ENCODE data around the gene MBD1. TPM values are rescaled to one million over a fixed set of nuclear protein-coding genes. Genes with fewer than 3 reads are reported as not detected.
A peak's percentile ranks its signal among the peaks of the same experiment; 100 is the strongest.

Gene MBD1
- total and polyA plus RNA-seq, 10 of the 15 experiments (the other 5 are each of a cell fraction or from before 2014, with no cell fraction given), result 8.4 to 97.7 (median 59.9) TPM

DNA sequence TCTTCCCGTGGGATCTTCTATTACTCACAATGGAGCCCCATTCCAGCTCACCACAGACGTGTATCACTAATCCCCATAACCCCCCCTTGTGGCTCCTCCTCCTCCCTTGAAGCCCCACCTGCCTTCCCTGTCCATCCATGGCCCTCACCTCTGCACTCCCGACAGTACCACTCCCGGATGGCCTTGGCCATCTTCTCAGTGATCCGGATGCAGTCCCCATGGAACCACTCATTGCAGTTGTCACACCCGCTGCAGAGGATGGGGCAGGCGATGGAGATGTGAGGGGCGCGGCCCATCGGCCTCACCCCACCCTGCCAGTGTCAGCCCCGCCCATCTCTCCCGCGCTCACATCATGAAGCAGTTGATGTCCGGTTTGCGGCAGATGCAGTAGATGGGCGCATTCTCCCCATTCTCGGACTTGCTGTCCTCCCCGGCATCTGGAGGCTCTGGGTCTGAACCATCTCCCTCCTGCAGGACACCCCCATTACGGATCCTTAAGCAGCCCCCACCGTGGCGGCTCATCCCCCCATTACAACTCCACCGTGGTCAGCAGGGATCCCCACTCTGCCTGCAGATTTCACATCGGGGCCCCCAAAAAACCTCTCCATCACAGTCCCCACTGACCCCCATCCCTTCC, 5.2 kb upstream of the MBD1 start (continued):
- TF ChIP-seq, protein P1, sequence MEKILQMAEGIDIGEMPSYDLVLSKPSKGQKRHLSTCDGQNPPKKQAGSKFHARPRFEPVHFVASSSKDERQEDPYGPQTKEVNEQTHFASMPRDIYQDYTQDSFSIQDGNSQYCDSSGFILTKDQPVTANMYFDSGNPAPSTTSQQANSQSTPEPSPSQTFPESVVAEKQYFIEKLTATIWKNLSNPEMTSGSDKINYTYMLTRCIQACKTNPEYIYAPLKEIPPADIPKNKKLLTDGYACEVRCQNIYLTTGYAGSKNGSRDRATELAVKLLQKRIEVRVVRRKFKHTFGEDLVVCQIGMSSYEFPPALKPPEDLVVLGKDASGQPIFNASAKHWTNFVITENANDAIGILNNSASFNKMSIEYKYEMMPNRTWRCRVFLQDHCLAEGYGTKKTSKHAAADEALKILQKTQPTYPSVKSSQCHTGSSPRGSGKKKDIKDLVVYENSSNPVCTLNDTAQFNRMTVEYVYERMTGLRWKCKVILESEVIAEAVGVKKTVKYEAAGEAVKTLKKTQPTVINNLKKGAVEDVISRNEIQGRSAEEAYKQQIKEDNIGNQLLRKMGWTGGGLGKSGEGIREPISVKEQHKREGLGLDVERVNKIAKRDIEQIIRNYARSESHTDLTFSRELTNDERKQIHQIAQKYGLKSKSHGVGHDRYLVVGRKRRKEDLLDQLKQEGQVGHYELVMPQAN (conservative IDR thresholded peaks at IDR 0.05), result no peak

DNA sequence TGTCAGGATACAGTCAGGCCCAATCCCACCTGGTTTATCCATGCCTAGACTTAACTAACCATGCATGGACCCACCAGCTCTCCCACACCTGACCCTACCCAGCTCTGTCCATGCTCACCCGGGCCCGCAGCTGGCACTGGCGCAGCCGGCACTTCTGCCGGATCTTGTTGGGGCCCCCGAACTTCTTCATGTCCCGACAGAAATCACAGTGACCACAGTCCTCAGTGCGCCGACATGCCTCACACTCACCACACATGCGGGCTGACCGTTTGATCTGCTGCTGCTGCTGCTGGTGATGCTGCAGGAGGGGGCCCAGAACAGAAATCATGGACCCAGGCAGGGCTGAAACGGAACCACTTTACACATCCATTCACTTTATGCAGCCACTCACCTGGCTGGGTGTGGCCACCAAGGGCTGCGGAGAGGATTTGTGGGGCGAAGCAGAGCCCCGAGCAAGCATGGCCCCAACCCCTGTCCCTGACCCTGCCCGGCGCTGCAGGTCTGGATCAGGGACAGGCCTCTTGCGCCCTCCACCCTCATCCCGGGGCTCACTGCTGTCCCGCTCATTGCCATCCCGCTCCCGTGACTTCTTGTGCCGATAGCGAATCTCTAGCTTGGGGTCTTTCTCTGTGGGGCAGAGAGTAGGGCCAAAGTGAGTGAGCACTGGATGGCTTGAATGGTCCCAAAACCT, 4.5 kb upstream of the MBD1 start:
- Histone ChIP-seq H3K79me2 (ENCODE audit: control insufficient read depth, insufficient read depth, low read length) (peaks cover 28% of the 10 kb centered on the region), H3K27me3 (replicated peaks in 1 of 2; ENCODE audit: control insufficient read depth in 2 of 2, insufficient read depth in 2 of 2, low read length in 1 of 2) (no peaks in the 10 kb centered on the region), H3K4me2 (ENCODE audit: control insufficient read depth, insufficient read depth) (peak overlapping the region; percentile 86), H3K36me3 (ENCODE audit: control insufficient read depth in 2 of 2, insufficient read depth in 2 of 2, low read length in 1 of 2) (peaks cover 15 to 34% of the 10 kb centered on the region in 2 experiments; a peak in 3 of 4 replicates), H3K9ac (ENCODE audit: control insufficient read depth, insufficient read depth, low read length) (peak overlapping the region; percentile 59; the same call in 1 of the 2 replicates), H3K9me3 (replicated peaks; ENCODE audit: control insufficient read depth, insufficient read depth, low read length) (no peaks in the 10 kb centered on the region), H4K20me1 (ENCODE audit: control insufficient read depth, insufficient read depth) (no peaks in the 10 kb centered on the region), H3K4me3 (peak overlapping the region; percentile 97), H3K27ac (ENCODE audit: control insufficient read depth, insufficient read depth) (no peak overlapping the region), H2AFZ (ENCODE audit: control insufficient read depth, low read depth, low read length) (no peak overlapping the region), H3K4me1 (ENCODE audit: control insufficient read depth, insufficient read depth, low read length) (peaks cover 13% of the 10 kb centered on the region)
- ChIA-PET POLR2A (no interaction called here), RAD21 (ENCODE audit: unreplicated experiment) (no interaction called here), SMC1A (ENCODE audit: uncharacterized antibody, unreplicated experiment) (interaction anchor here (1.0 kb wide), 1 partner anchor 71 kb away, joined by 4 read pairs; no protein-coding TSS in a partner anchor), CTCF (interaction anchor here (0.9 kb wide), 1 partner anchor 71 kb away, joined by 7 read pairs; no protein-coding TSS in a partner anchor)
- TF ChIP-seq CBX5 (IDR thresholded peaks at IDR 0.05; ENCODE audit: low read depth) (no peak), EGR1 (IDR thresholded peaks at IDR 0.05; ENCODE audit: borderline replicate concordance in 1 of 2, low read depth in 2 of 2, low read length in 2 of 2) (no peak), PML (IDR thresholded peaks at IDR 0.05; ENCODE audit: low read length) (no peak), RUNX3 (IDR thresholded peaks at IDR 0.05; ENCODE audit: low read length) (no peak), ZZZ3 (IDR thresholded peaks at IDR 0.05; ENCODE audit: control insufficient read depth, insufficient read length, low read depth) (no peak), BACH1 (IDR thresholded peaks at IDR 0.05; ENCODE audit: borderline replicate concordance) (no peak), MTA3 (IDR thresholded peaks at IDR 0.05; ENCODE audit: borderline replicate concordance, low read length) (no peak), PAX5 (IDR thresholded peaks at IDR 0.05; ENCODE audit: borderline replicate concordance, low read depth, low read length) (no peak), CHD2 (IDR thresholded peaks at IDR 0.05; ENCODE audit: borderline replicate concordance, low read depth, low read length) (no peak), NFYA (IDR thresholded peaks at IDR 0.05; ENCODE audit: borderline replicate concordance, low read depth, low read length) (no peak), SPI1 (IDR thresholded peaks at IDR 0.05; ENCODE audit: borderline replicate concordance, insufficient read depth, low read depth, low read length) (no peak), ZNF274 (IDR thresholded peaks at IDR 0.05; ENCODE audit: insufficient read depth, insufficient read length) (no peak), NR2C1 (IDR thresholded peaks at IDR 0.05) (no peak), ZBED1 (IDR thresholded peaks at IDR 0.05; ENCODE audit: borderline replicate concordance) (no peak), RAD21 (IDR thresholded peaks at IDR 0.05; ENCODE audit: insufficient read depth, low read depth, low read length) (no peak), CHD1 (IDR thresholded peaks at IDR 0.05; ENCODE audit: low read depth, low read length) (no peak)
- DNase-seq (ENCODE audit: low read depth, low spot score), result no peak
- FAIRE-seq, result no peak
- BruUV-seq (replicated peaks), result TSS peak; percentile 62
- intact Hi-C loops (cut with micrococcal nuclease; ENCODE audit: unreplicated experiment), result loop anchor here (2.0 to 10.0 kb wide), 2 partner anchors 29 to 1331 kb away; partner anchors contain the start of gene SMAD7
- in situ Hi-C loops (cut with MboI), result loop anchor here (10.0 to 25.0 kb wide), 3 partner anchors 69 to 1473 kb away; no protein-coding TSS in a partner anchor
- WGBS (ENCODE audit: insufficient coverage, insufficient replicate concordance, low lambda C conversion rate, missing lambda C conversion rate), result 96% methylated on average over 24 of the region's 24 CpGs
- ATAC-seq, result no peak

Data from GM12878 (cell line).